H1 (cell line): ENCODE measurements around the gene THRB. TPM values are rescaled to one million over a fixed set of nuclear protein-coding genes. Genes with fewer than 3 reads are reported as not detected.

Experiments
- CTCF ChIA-PET: fragments of 300-600 bp; sonication (Branson Sonifier 250); formaldehyde crosslinking; loops from one replicate; lab custom pipeline; 2021; ENCODE audit not compliant: partially characterized antibody; lab: Charles Lee
- POLR2A ChIA-PET: fragments of 300-600 bp; sonication (Branson Sonifier 250); formaldehyde crosslinking; loops from one replicate; lab custom pipeline; 2021; ENCODE audit warnings: inconsistent platforms; ENCODE audit not compliant: partially characterized antibody; lab: Charles Lee
- DNase-seq, 2 experiments: peaks; one replicate each; pipeline versions ENCODE4 v3.0.0 to v3.0.0-alpha.2; 2010 to 2022; ENCODE audit warnings: low spot score in 2 of 2, low read depth in 1 of 2, mixed read lengths in 1 of 2
- FAIRE-seq: peaks from 2 replicates; lab custom pipeline; 2011; peaks lifted over from hg19 to GRCh38; lab: Jason Lieb, UNC
- H2AFZ ChIP-seq: 2 replicates; pipeline ENCODE4 v1.8.1; 2012; ENCODE audit warnings: low read length, inconsistent platforms
- H2AK5ac ChIP-seq: 2 replicates; pipeline ENCODE4 v1.6.1; 2013; ENCODE audit warnings: low read depth, low read length
- H2BK120ac ChIP-seq: replicated peaks from 2 replicates; pipeline ENCODE3; 2013; ENCODE audit warnings: low read depth, low read length, inconsistent platforms
- H2BK12ac ChIP-seq: 2 replicates; pipeline ENCODE4 v1.6.1; 2013; ENCODE audit warnings: low read depth, low read length
- H2BK15ac ChIP-seq: 2 replicates; pipeline ENCODE4 v1.6.1; 2013; ENCODE audit warnings: low read length
- H2BK20ac ChIP-seq: 2 replicates; pipeline ENCODE4 v1.6.1; 2013; ENCODE audit warnings: low read length
- H2BK5ac ChIP-seq: 2 replicates; pipeline ENCODE4 v1.6.1; 2013; ENCODE audit warnings: low read depth, low read length
- H3K14ac ChIP-seq: 2 replicates; pipeline ENCODE4 v1.6.1; 2013; ENCODE audit warnings: inconsistent platforms; ENCODE audit not compliant: insufficient read length
- H3K18ac ChIP-seq: 2 replicates; pipeline ENCODE4 v1.6.1; 2013; ENCODE audit warnings: low read length; ENCODE audit errors: extremely low read depth
- H3K23ac ChIP-seq: 2 replicates; pipeline ENCODE4 v1.6.1; 2013; ENCODE audit warnings: inconsistent platforms; ENCODE audit not compliant: insufficient read length
- H3K23me2 ChIP-seq: 2 replicates; pipeline ENCODE4 v1.6.1; 2013; ENCODE audit warnings: low read depth, low read length
- H3K27ac ChIP-seq: 2 replicates; pipeline ENCODE4 v1.6.1; 2011; ENCODE audit warnings: low read depth, low read length, inconsistent platforms
- H3K27me3 ChIP-seq, 4 experiments: replicated peaks in 1 of 4; 1 replicate in 1 of 4; 2 replicates in 3 of 4; pipeline versions ENCODE4 v1.6.1 to v1.8.1; 2011 to 2013; ENCODE audit warnings: low read length in 3 of 4, mild to moderate bottlenecking in 3 of 4, inconsistent platforms in 2 of 4, mixed read lengths in 2 of 4, moderate library complexity in 1 of 4; ENCODE audit not compliant: control insufficient read depth in 3 of 4, insufficient read depth in 3 of 4; ENCODE audit errors: extremely low read depth in 1 of 4
- H3K36me3 ChIP-seq, 4 experiments: 2 replicates each; pipeline versions ENCODE4 v1.6.1 to v1.8.1; 2011 to 2013; ENCODE audit warnings: mild to moderate bottlenecking in 4 of 4, low read length in 3 of 4, moderate library complexity in 2 of 4, control low read depth in 1 of 4, inconsistent platforms in 1 of 4; ENCODE audit not compliant: insufficient read depth in 4 of 4, control insufficient read depth in 2 of 4
- H3K4ac ChIP-seq: replicated peaks from 2 replicates; pipeline ENCODE3; 2013; ENCODE audit warnings: low read length, low read depth, mixed read lengths, inconsistent platforms; ENCODE audit not compliant: insufficient read length
- H3K4me1 ChIP-seq, 4 experiments: replicated peaks in 1 of 4; 1 replicate in 1 of 4; 2 replicates in 3 of 4; pipeline versions ENCODE4 v1.6.1 to v1.8.1; 2011 to 2013; ENCODE audit warnings: low read length in 3 of 4, inconsistent platforms in 2 of 4, mixed read lengths in 1 of 4; ENCODE audit not compliant: insufficient read depth in 4 of 4, control insufficient read depth in 3 of 4
- H3K4me2 ChIP-seq, 2 experiments: 2 replicates each; pipeline versions ENCODE4 v1.6.1 to v1.8.1; 2011 to 2013; ENCODE audit warnings: low read depth in 2 of 2, low read length in 2 of 2, control low read depth in 1 of 2, inconsistent platforms in 1 of 2, mild to moderate bottlenecking in 1 of 2; ENCODE audit not compliant: insufficient read depth in 1 of 2
- H3K4me3 ChIP-seq, 4 experiments: fragments of 200-600, 300-600 bp in 1 of 4; sonication (generic), shearing (Covaris generic), sonication (Bioruptor Twin) in 1 of 4; 2 replicates each; pipeline versions ENCODE4 v1.5.1 to v1.8.1; 2011 to 2016; ENCODE audit warnings: low read length in 4 of 4, low read depth in 3 of 4, control low read depth in 2 of 4, inconsistent platforms in 2 of 4, mild to moderate bottlenecking in 2 of 4, mixed read lengths in 1 of 4, moderate library complexity in 1 of 4; ENCODE audit not compliant: insufficient read depth in 2 of 4; ENCODE audit errors: extremely low read depth in 1 of 4
- H3K56ac ChIP-seq: replicated peaks from 2 replicates; pipeline ENCODE3; 2013; ENCODE audit warnings: low read depth, mild to moderate bottlenecking, mixed read lengths, low read length, inconsistent platforms; ENCODE audit not compliant: insufficient read length
- H3K79me1 ChIP-seq: 2 replicates; pipeline ENCODE4 v1.6.1; 2013; ENCODE audit warnings: low read depth, low read length, control low read depth
- H3K79me2 ChIP-seq, 2 experiments: 2 replicates each; pipeline versions ENCODE4 v1.6.1 to v1.8.1; 2012 to 2013; ENCODE audit warnings: low read length in 2 of 2, mild to moderate bottlenecking in 2 of 2, inconsistent platforms in 1 of 2; ENCODE audit not compliant: insufficient read depth in 2 of 2, control insufficient read depth in 1 of 2
- H3K9ac ChIP-seq, 4 experiments: replicated peaks in 1 of 4; 1 replicate in 1 of 4; 2 replicates in 3 of 4; pipeline versions ENCODE4 v1.6.1 to v1.8.1; 2011 to 2013; ENCODE audit warnings: low read depth in 3 of 4, low read length in 3 of 4, control low read depth in 2 of 4, mild to moderate bottlenecking in 2 of 4, moderate library complexity in 2 of 4, inconsistent platforms in 1 of 4; ENCODE audit errors: extremely low read depth in 1 of 4
- H3K9me3 ChIP-seq, 2 experiments: 2 replicates each; pipeline versions ENCODE4 v1.6.1 to v1.8.1; 2012 to 2013; ENCODE audit warnings: mild to moderate bottlenecking in 2 of 2, moderate library complexity in 2 of 2, control low read depth in 1 of 2, inconsistent platforms in 1 of 2, low read depth in 1 of 2, low read length in 1 of 2, mixed read lengths in 1 of 2; ENCODE audit not compliant: insufficient read depth in 2 of 2
- H4K20me1 ChIP-seq, 2 experiments: replicated peaks in 1 of 2; 2 replicates each; pipeline versions ENCODE3 to v1.8.1; 2011 to 2013; ENCODE audit warnings: inconsistent platforms in 2 of 2, low read length in 2 of 2, mild to moderate bottlenecking in 1 of 2; ENCODE audit not compliant: insufficient read depth in 2 of 2, control insufficient read depth in 1 of 2
- H4K5ac ChIP-seq: 2 replicates; pipeline ENCODE4 v1.6.1; 2013; ENCODE audit warnings: low read length, low read depth, mixed read lengths, inconsistent platforms; ENCODE audit not compliant: insufficient read length
- H4K8ac ChIP-seq: 2 replicates; pipeline ENCODE4 v1.8.0; 2013; ENCODE audit warnings: mild to moderate bottlenecking, moderate library complexity, low read length, inconsistent platforms; ENCODE audit not compliant: insufficient read depth; ENCODE audit errors: extremely low read depth
- H4K91ac ChIP-seq: replicated peaks from 2 replicates; pipeline ENCODE3; 2013; ENCODE audit warnings: low read length, mixed read lengths, inconsistent platforms; ENCODE audit not compliant: insufficient read length
- EP300 ChIP-seq, 2 experiments: IDR thresholded peaks; 1 replicate in 1 of 2; 2 replicates in 1 of 2; pipeline ENCODE4 v1.6.1; 2011 to 2012; ENCODE audit warnings: low read depth in 2 of 2, low read length in 2 of 2, mild to moderate bottlenecking in 2 of 2, borderline replicate concordance in 1 of 2, inconsistent platforms in 1 of 2, moderate library complexity in 1 of 2
- JUN ChIP-seq: IDR thresholded peaks from 2 replicates; pipeline ENCODE4 v1.6.1; 2011; ENCODE audit warnings: low read depth, mild to moderate bottlenecking, improper control_type of control experiment, low read length
- KDM1A ChIP-seq: fragments of 200-600, 300-600 bp; sonication (generic); IDR thresholded peaks from 2 replicates; pipeline ENCODE4 v1.7.1; 2016; ENCODE audit warnings: mild to moderate bottlenecking, low read length, borderline replicate concordance
- SIN3A ChIP-seq, 2 experiments: IDR thresholded peaks in 1 of 2; conservative IDR thresholded peaks in 1 of 2; 2 replicates each; pipeline ENCODE4 v1.6.1; 2011 to 2012; ENCODE audit warnings: low read length in 2 of 2, improper control_type of control experiment in 1 of 2, low read depth in 1 of 2, mild to moderate bottlenecking in 1 of 2
- SIRT6 ChIP-seq: IDR thresholded peaks from one replicate; pipeline ENCODE4 v1.7.1; 2012; ENCODE audit warnings: low read length, inconsistent platforms
- SIX5 ChIP-seq: IDR thresholded peaks from 2 replicates; pipeline ENCODE4 v1.6.1; 2011; ENCODE audit warnings: mild to moderate bottlenecking, low read depth, low read length
- WGBS, 2 experiments: shearing (Covaris generic) in 1 of 2; methylation state at CpG; one replicate each; pipeline versions ENCODE4 v1.1.6 to v1.1.7; 2013 to 2015; ENCODE audit warnings: low lambda C conversion rate in 2 of 2, mixed read lengths in 2 of 2, inconsistent platforms in 1 of 2, low coverage in 1 of 2, missing lambda C conversion rate in 1 of 2; ENCODE audit not compliant: insufficient replicate concordance in 2 of 2, insufficient coverage in 1 of 2, insufficient read length in 1 of 2; ENCODE audit errors: extremely low coverage in 1 of 2, missing lambda C conversion rate in 1 of 2; 5-methylcytosine and 5-hydroxymethylcytosine counted together
- polyA plus RNA-seq, 7 experiments: library from polyadenylated mRNA; depleted of rRNA in 3 of 7; stranded (reverse) in 5 of 7; unstranded in 2 of 7; fragments of >200 nt in 5 of 7; fragments of 200-250 nt in 2 of 7; gene quantifications; 1 replicate in 5 of 7; 2 replicates in 1 of 7; 4 replicates in 1 of 7; pipeline versions ENCODE4 v1.2.1 to v1.2.3, GENCODE V29; 2011 to 2013; ENCODE audit warnings: missing spikeins in 2 of 7, mixed read lengths in 2 of 7
- total RNA-seq: library from RNA; stranded (reverse); fragmentation: NEBNext Ultra II Directional; extraction: Animal tissue kit (Norgen Biotek cat#: 25700); gene quantifications from 2 replicates; pipeline ENCODE4 v1.2.1, GENCODE V29; 2021

Gene THRB
- total and polyA plus RNA-seq, 2 of the 8 experiments (the other 6 are each of a cell fraction or from before 2014, with no cell fraction given): 0.98 to 3.9 TPM

DNA sequence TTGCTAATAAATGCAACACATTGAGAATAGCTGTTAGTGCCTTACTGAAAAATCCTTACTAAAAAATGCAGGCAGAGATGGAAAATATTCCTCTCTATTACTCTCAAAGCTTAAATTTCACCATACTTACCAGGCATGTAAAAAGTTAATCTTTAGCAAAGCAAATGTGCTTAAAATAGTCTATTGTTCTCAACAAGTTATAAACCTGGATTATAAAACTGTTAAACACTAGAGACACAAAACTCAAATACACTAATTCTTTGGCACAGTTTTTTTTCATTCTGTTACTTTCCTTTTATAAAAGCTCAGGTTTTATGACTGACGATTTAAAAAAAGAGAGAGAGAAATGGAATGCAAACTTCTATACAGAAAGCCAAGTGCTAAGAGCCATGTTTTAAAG is 119.8 kb downstream of the THRB start:
- Histone ChIP-seq H4K91ac (no peak overlapping the region), H3K27ac (no peak overlapping the region), H4K5ac (no peak overlapping the region), H2BK5ac (no peak overlapping the region), H4K20me1 (no peaks in the 10 kb centered on the region), H3K79me2 (no peaks in the 10 kb centered on the region), H3K4me3 (no peak overlapping the region), H3K23me2 (no peaks in the 10 kb centered on the region), H3K14ac (no peak overlapping the region), H3K18ac (no peak overlapping the region), H3K4me1 (no peaks in the 10 kb centered on the region), H4K8ac (no peak overlapping the region), H3K79me1 (no peaks in the 10 kb centered on the region), H3K9ac (no peak overlapping the region), H3K56ac (no peak overlapping the region), H3K9me3 (no peaks in the 10 kb centered on the region), H2AK5ac (no peak overlapping the region), H2BK12ac (no peak overlapping the region), H3K4me2 (no peak overlapping the region), H3K36me3 (no peaks in the 10 kb centered on the region), H2AFZ (no peak overlapping the region), H3K27me3 (no peaks in the 10 kb centered on the region), H3K23ac (no peak overlapping the region), H3K4ac (no peak overlapping the region), H2BK120ac (no peak overlapping the region), H2BK15ac (no peak overlapping the region), H2BK20ac (no peak overlapping the region)
- DNase-seq (no peak), FAIRE-seq (no peak)
- no peak for TF ChIP-seq SIX5
- TF ChIP-seq EP300 (IDR thresholded peaks at IDR 0.05; ENCODE audit: borderline replicate concordance in 1 of 2, low read depth in 2 of 2, low read length in 2 of 2): no peak
- no peak for TF ChIP-seq KDM1A
- TF ChIP-seq SIRT6: no peak
- TF ChIP-seq SIN3A (conservative IDR thresholded peaks at IDR 0.05 in 1 of 2, IDR thresholded peaks at IDR 0.05 in 1 of 2; ENCODE audit: low read depth in 1 of 2, low read length in 2 of 2): no peak
- TF ChIP-seq JUN: no peak
- CTCF ChIA-PET: no interaction called here
- WGBS, 2 experiments: 95% methylated on average over 1 of the region's 1 CpG; no CpG with 5 or more reads in 1 of the 2 experiments
- POLR2A ChIA-PET: no interaction called here
